Endothelial cell (in vitro differentiated cells): ENCODE data around the gene PHF13. TPM values are rescaled to one million over a fixed set of nuclear protein-coding genes. Genes with fewer than 3 reads are reported as not detected.
A peak's percentile ranks its signal among the peaks of the same experiment; 100 is the strongest.

Experiments
- DNase-seq: peaks from one replicate; pipeline ENCODE4 v3.0.0; 2021; ENCODE audit warnings: low spot score
- H3K27ac Mint-ChIP-seq: one replicate; pipeline ENCODE4 v1.8.0; 2021; ENCODE audit warnings: mixed read lengths, inconsistent platforms; ENCODE audit not compliant: unreplicated experiment
- H3K27me3 Mint-ChIP-seq: one replicate; pipeline ENCODE4 v1.8.0; 2021; ENCODE audit warnings: mild to moderate bottlenecking, moderate library complexity, mixed read lengths, inconsistent platforms; ENCODE audit not compliant: unreplicated experiment
- H3K36me3 Mint-ChIP-seq: one replicate; pipeline ENCODE4 v1.8.0; 2021; ENCODE audit warnings: mild to moderate bottlenecking, low read depth, mixed read lengths, inconsistent platforms; ENCODE audit not compliant: unreplicated experiment
- H3K4me1 Mint-ChIP-seq: one replicate; pipeline ENCODE4 v1.8.0; 2021; ENCODE audit warnings: mild to moderate bottlenecking, mixed read lengths, inconsistent platforms; ENCODE audit not compliant: unreplicated experiment
- H3K4me3 Mint-ChIP-seq: one replicate; pipeline ENCODE4 v1.8.0; 2021; ENCODE audit warnings: mild to moderate bottlenecking, mixed read lengths, inconsistent platforms; ENCODE audit not compliant: unreplicated experiment
- H3K9me3 Mint-ChIP-seq: one replicate; pipeline ENCODE4 v1.8.0; 2021; ENCODE audit warnings: mixed read lengths, inconsistent platforms; ENCODE audit not compliant: unreplicated experiment
- CTCF ChIP-seq: fragments of 200-600 bp; sonication (generic); IDR thresholded peaks from one replicate; pipeline ENCODE4 v1.5.0; 2021; ENCODE audit warnings: antibody characterized with exemption; ENCODE audit not compliant: unreplicated experiment
- total RNA-seq: library from RNA; stranded (reverse); fragmentation: NEBNext Ultra II Directional; extraction: Animal tissue kit (Norgen Biotek cat#: 25700); gene quantifications from one replicate; pipeline ENCODE4 v1.2.1, GENCODE V29; 2021; ENCODE audit not compliant: unreplicated experiment

PHF13 gene
- total RNA-seq, 1 donor from 2014 or later: 21.6 TPM

GRCh38 chr1:6614019-6614928 lies 743 bp downstream of the PHF13 start:
- H3K4me1 Mint-ChIP-seq: peaks cover 12% of the 10 kb centered on the region
- TF ChIP-seq CTCF: no peak
- H3K27ac Mint-ChIP-seq: no peak overlapping the region
- peaks cover 6% of the 10 kb centered on the region for H3K36me3 Mint-ChIP-seq
- H3K27me3 Mint-ChIP-seq: peaks cover 6% of the 10 kb centered on the region
- H3K9me3 Mint-ChIP-seq: no peaks in the 10 kb centered on the region
- peak; percentile 36 for DNase-seq
- H3K4me3 Mint-ChIP-seq: peak overlapping the region; percentile 89

GRCh38 chr1:6614929-6615785 lies 1.6 kb downstream of the PHF13 start:
- H3K36me3 Mint-ChIP-seq: peaks cover 8% of the 10 kb centered on the region
- no peak for TF ChIP-seq CTCF
- H3K27me3 Mint-ChIP-seq: peaks cover 8% of the 10 kb centered on the region
- peak overlapping the region; percentile 91 for H3K4me3 Mint-ChIP-seq
- peaks cover 12% of the 10 kb centered on the region for H3K4me1 Mint-ChIP-seq
- no peaks in the 10 kb centered on the region for H3K9me3 Mint-ChIP-seq
- H3K27ac Mint-ChIP-seq: peak overlapping the region; percentile 62
- peak; percentile 36 for DNase-seq

GRCh38 chr1:6619045-6619444 lies 5.5 kb downstream of the PHF13 start:
- H3K9me3 Mint-ChIP-seq: no peaks in the 10 kb centered on the region
- H3K4me3 Mint-ChIP-seq: peak overlapping the region; percentile 32
- H3K36me3 Mint-ChIP-seq: peaks cover 20% of the 10 kb centered on the region
- no peak overlapping the region for H3K27ac Mint-ChIP-seq
- no peak for DNase-seq
- peaks cover 2% of the 10 kb centered on the region for H3K27me3 Mint-ChIP-seq
- H3K4me1 Mint-ChIP-seq: peaks cover 3% of the 10 kb centered on the region
- no peak for TF ChIP-seq CTCF

GRCh38 chr1:6621429-6622391 lies 8.2 kb downstream of the PHF13 start:
- no peak for DNase-seq
- Mint-ChIP-seq H3K4me1 (no peaks in the 10 kb centered on the region), H3K27ac (peak overlapping the region; percentile 17), H3K27me3 (peaks cover 5% of the 10 kb centered on the region), H3K36me3 (peaks cover 20% of the 10 kb centered on the region), H3K9me3 (no peaks in the 10 kb centered on the region), H3K4me3 (peak overlapping the region; percentile 21)
- no peak for TF ChIP-seq CTCF
